C4-2B (cell line): ENCODE results near the gene HERC4.

ENCODE experiments used
- H3K27ac ChIP-seq: fragments of 450-650 bp; 2 replicates; pipeline ENCODE4 v1.5.1; 2017
- CTCF ChIP-seq: fragments of 450-650 bp; conservative IDR thresholded peaks from 2 replicates; pipeline ENCODE4 v1.5.1; 2017; ENCODE audit warnings: mild to moderate bottlenecking
- ZFX ChIP-seq: fragments of 450-650 bp; IDR thresholded peaks from 2 replicates; pipeline ENCODE4 v1.6.1; 2017

The HERC4 gene

GRCh38 chr10:68103261-68103878 is 28.3 kb upstream of the HERC4 start:
- H3K27ac ChIP-seq = no peak overlapping the region
- TF ChIP-seq CTCF (no peak), ZFX (no peak)

- TF ChIP-seq CTCF (no peak), ZFX (no peak)
- H3K27ac ChIP-seq = no peak overlapping the region
Observed at GRCh38 chr10:68101066-68101465, 26.0 kb upstream of the HERC4 start.

GRCh38 chr10:68099736-68100135 is 24.7 kb upstream of the HERC4 start:
- H3K27ac ChIP-seq = no peak overlapping the region
- TF ChIP-seq CTCF = no peak
- no peak for TF ChIP-seq ZFX

GRCh38 chr10:68096913-68097516 is 21.9 kb upstream of the HERC4 start:
- TF ChIP-seq CTCF (no peak), ZFX (no peak)
- H3K27ac ChIP-seq = no peak overlapping the region

- TF ChIP-seq CTCF (no peak), ZFX (no peak)
- peak overlapping the region; percentile 46; the same call in 1 of the 2 replicates for H3K27ac ChIP-seq
Observed at GRCh38 chr10:68095153-68095552, 20.1 kb upstream of the HERC4 start.

- no peak overlapping the region for H3K27ac ChIP-seq
- TF ChIP-seq ZFX (no peak), CTCF (no peak)
Observed at GRCh38 chr10:68092512-68092911, 17.4 kb upstream of the HERC4 start.

GRCh38 chr10:68090586-68090985 is 15.5 kb upstream of the HERC4 start:
- no peak overlapping the region for H3K27ac ChIP-seq
- no peak for TF ChIP-seq ZFX
- TF ChIP-seq CTCF = no peak
